IPS-18c (cell line): ENCODE data around the gene TACSTD2.
"Not testable (repeated sequence)": the region's sequence is repeated elsewhere in the genome, so short reads cannot be mapped to it uniquely, and the experiment has no call there.

Experiments
- H3K4me3 ChIP-seq: 2 replicates; pipeline ENCODE4 v1.7.0; 2013; ENCODE audit warnings: low read depth, mild to moderate bottlenecking, low read length, moderate library complexity; ENCODE audit not compliant: insufficient read depth
- H3K9me3 ChIP-seq: one replicate; pipeline ENCODE4 v1.6.1; 2013; ENCODE audit warnings: mild to moderate bottlenecking, low read length, moderate library complexity; ENCODE audit not compliant: control insufficient read depth, insufficient read depth

The TACSTD2 gene

GRCh38 chr1:58592522-58593134 lies 15.6 kb upstream of the TACSTD2 start:
- H3K4me3 ChIP-seq, result no peak overlapping the region
- no peaks in the 10 kb centered on the region for H3K9me3 ChIP-seq

DNA sequence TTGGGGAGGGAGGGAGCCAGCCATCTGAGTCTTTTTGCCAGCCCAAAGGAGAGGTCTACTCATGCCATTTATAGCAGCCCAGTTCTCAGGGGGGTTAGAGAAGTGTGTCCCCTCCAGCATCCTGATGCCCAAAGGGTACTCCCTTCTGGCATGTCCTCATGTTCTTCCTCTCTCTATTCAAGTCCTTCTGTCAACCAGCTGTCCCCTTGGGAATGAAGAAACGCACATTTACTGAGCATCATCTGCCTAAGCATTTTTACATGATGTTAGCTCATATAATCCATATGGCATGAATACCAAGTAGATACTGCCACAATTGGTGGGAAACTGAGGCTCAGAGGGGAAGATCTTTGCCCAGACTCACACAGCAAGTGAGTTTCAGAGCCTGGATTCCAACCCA lies 14.8 kb upstream of the TACSTD2 start:
- Histone ChIP-seq H3K9me3 (no peaks in the 10 kb centered on the region), H3K4me3 (no peak overlapping the region)

GRCh38 chr1:58590019-58590418 lies 13.0 kb upstream of the TACSTD2 start:
- no peaks in the 10 kb centered on the region for H3K9me3 ChIP-seq
- no peak overlapping the region for H3K4me3 ChIP-seq

DNA sequence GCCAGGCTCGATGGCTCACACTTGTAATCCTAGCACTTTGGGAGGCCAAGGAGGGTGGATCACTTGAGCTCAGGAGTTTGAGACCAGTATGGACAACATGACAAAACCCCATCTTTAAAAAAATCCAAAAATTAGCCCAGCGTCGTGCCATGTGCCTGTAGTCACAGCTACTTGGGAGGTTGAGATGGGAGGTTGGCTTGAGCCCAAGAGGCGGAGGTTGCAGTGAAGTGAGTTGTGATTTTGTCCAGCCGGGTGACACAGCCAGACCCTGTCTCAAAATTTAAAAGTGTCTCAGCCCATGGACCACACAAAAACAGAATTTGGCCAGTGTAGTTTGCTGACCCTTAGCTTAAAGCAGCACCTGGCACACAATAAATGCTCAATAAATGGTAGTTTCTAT lies 11.3 kb upstream of the TACSTD2 start:
- Histone ChIP-seq H3K9me3 (no peaks in the 10 kb centered on the region), H3K4me3 (no peak overlapping the region)

GRCh38 chr1:58587667-58588066 lies 10.6 kb upstream of the TACSTD2 start:
- H3K4me3 ChIP-seq, result no peak overlapping the region
- no peaks in the 10 kb centered on the region for H3K9me3 ChIP-seq

GRCh38 chr1:58586271-58586670 lies 9.2 kb upstream of the TACSTD2 start:
- H3K9me3 ChIP-seq, result no peaks in the 10 kb centered on the region

DNA sequence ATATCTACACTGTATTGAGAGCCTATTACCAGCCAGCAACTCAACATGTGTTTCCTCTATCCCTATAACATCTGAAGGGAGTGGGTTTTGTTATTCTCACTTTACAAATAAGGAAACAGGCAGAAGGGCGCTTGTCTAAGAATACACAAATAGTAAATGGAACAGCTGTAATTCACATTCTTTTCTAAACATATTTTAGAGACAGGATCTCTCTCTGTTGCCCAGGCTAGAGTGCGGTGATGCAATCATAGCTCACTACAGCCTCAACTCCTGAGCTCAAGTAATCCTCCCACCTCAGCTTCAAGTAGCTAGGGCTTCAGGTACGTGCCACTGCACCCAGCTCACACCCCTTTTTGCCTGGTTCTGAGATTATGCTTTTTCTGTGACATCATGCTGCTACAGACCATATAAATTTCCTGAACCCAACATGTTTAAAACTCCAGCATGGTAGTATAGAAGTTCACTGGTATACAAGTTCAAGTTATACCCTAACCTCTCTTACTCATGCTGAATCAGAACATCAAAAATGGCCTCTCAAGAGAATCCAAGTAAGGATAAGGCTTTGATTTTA lies 8.6 kb upstream of the TACSTD2 start:
- no peak overlapping the region for H3K4me3 ChIP-seq
- H3K9me3 ChIP-seq, result no peaks in the 10 kb centered on the region

More at GRCh38 chr1:58586271-58586670, 9.2 kb upstream of the TACSTD2 start:
- no peak overlapping the region for H3K4me3 ChIP-seq

GRCh38 chr1:58585166-58585565 lies 8.1 kb upstream of the TACSTD2 start:
- H3K4me3 ChIP-seq, result no peak overlapping the region

DNA sequence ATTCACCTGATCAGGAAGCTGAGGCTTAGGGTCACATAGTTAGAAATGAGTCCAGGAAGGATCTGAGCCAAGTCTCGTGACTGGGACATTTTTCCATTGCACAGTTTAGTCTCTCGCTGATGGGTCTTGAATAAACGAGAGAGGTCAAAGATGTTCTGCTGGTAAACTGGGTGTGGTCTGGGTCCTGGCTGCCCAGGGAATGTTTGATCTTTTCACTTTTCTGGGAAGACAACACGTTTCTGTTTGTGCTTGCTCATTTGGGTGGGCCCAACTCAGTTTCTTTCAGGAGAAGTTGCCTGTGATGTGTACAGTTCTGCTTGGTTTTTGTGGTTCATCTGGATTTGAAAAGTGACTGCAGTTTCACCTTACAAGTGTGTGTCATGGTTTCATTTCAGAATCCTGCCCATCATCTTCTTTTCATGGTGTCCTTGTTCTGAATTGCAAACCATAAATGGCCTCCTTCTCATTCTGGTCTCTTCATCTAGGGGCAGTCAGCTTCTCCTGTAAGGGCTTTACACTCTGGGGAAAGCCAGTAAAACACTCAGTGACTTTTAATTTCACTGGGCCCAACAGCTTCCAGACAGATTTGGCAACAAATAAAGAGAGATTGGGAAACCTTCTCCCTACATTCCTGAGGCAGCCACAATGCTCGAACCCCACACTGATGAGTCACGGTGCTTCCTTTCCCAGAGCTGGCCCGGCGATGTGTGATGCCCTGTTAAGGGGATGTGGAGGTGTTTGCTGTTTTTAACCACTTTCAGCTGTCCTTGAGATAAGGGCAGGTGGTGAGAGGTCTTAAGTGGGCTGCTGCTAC lies 7.2 kb upstream of the TACSTD2 start:
- H3K4me3 ChIP-seq, result no peak overlapping the region
- H3K9me3 ChIP-seq, result no peaks in the 10 kb centered on the region

More at GRCh38 chr1:58585166-58585565, 8.1 kb upstream of the TACSTD2 start:
- H3K9me3 ChIP-seq, result no peaks in the 10 kb centered on the region

DNA sequence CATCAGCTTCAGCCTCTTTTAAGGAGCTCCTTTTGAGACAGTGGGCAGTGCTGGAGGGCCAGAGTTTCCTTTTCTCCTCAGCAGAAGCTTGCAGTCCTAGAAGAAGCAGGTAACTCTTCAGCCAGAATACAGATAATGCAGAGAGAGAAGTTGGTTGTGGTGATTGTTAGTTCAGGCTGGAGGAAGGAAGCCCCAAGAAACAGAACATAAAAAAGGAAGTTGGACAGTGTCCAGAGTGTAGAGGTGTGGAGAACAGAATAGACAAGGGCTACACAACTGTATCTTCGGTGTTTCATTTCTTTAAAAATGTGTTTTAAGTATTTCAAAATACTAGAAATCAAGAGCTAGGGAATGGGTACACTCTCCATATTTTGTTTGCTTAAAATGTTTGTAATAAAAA lies 6.4 kb upstream of the TACSTD2 start:
- no peaks in the 10 kb centered on the region for H3K9me3 ChIP-seq
- H3K4me3 ChIP-seq, result no peak overlapping the region

DNA sequence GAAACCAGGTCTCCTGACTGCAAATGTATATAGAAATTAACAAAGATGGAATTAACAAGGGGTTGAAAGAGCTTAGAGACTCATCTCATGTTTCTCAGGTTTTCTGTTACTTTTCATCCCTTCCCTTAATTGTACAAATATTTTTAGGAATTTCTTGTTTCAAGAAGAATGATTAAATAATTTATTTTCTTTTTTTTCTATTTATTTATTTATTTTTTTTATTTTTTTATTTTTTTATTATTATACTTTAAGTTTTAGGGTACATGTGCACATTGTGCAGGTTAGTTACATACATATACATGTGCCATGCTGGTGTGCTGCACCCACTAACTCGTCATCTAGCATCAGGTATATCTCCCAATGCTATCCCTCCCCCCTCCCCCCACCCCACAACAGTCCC lies 5.1 kb upstream of the TACSTD2 start:
- not testable (repeated sequence) for H3K4me3 ChIP-seq, H3K9me3 ChIP-seq

- Histone ChIP-seq H3K4me3 (no peak overlapping the region), H3K9me3 (peaks cover 2% of the 10 kb centered on the region)
Observed at GRCh38 chr1:58581641-58582040, 4.6 kb upstream of the TACSTD2 start.

DNA sequence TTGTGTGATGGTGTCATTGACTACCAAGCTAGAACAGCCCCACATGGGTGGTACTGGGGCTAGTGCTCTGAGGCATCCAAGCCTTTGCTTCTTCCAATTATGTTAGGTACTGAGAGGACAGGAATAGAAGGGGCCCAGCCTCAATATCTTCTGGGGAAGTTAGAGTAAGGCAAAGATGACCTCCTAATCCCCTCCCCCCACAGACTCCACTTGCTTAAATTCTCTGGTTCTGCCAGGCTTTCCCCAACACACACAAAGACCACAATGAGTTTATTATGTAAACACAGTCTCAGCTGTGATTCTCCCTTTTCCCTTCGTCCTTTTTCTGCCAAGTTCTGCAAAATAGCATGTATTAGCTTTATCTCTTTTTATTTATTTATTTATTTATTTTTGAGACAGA lies 3.1 kb upstream of the TACSTD2 start:
- no peak overlapping the region for H3K4me3 ChIP-seq
- H3K9me3 ChIP-seq, result peaks cover 13% of the 10 kb centered on the region

- H3K9me3 ChIP-seq, result peaks cover 13% of the 10 kb centered on the region
- no peak overlapping the region; the same call in 1 of the 2 replicates for H3K4me3 ChIP-seq
Observed at GRCh38 chr1:58577654-58578030, 590 bp upstream of the TACSTD2 start.

DNA sequence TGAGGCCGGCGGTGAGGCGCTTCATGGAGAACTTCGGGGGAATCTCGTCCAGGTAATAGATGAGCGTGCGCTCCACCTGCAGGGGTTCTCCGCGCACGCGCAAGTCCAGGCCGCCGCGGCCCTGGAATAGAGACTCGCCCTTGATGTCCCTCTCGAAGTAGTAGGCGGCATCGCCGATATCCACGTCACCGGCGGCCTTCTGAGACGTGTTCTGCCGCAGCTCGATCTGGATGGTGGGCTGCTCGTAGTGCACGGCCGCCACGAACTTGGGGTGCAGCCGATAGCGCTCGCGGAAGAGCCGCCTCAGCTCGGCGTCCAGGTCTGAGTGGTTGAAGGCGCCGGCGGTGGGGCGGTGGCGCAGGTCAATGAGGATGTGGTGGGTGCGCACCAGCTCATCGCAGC lies 726 bp downstream of the TACSTD2 start:
- H3K9me3 ChIP-seq, result peaks cover 13% of the 10 kb centered on the region
- H3K4me3 ChIP-seq, result peak overlapping the region; percentile 50; the same call in 1 of the 2 replicates

DNA sequence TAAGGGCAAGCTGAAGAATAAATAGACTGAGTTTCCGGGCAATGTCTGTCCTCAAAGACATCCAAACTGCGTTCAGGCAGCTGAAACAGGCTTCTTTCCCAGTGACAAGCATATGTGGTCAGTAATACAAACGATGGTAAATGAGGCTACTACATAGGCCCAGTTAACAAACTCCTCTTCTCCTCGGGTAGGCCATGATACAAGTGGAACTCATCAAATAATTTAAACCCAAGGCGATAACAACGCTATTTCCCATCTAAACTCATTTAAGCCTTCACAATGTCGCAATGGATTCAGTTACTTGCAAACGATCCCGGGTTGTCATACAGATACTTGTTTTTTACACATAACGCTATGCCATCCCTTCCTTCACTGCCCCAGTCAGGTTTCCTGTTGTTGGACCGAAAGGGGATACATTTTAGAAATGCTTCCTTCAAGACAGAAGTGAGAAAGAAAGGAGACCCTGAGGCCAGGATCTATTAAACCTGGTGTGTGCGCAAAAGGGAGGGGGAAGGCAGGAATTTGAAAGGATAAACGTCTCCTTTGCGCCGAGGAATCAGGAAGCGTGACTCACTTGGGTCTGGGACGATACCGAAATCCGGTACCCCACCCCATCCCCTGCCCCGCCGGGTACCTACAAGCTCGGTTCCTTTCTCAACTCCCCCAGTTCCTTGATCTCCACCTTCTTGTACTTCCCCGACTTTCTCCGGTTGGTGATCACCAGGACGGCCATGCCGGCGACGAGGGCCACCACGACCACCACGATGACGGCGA lies 1.3 kb downstream of the TACSTD2 start:
- H3K4me3 ChIP-seq, result no peak overlapping the region
- peaks cover 13% of the 10 kb centered on the region for H3K9me3 ChIP-seq

GRCh38 chr1:58574816-58575215 lies 2.2 kb downstream of the TACSTD2 start:
- Histone ChIP-seq H3K4me3 (no peak overlapping the region), H3K9me3 (peaks cover 13% of the 10 kb centered on the region)
